Mesothelial cell of epicardium (in vitro differentiated cells): Measurements from ENCODE around the gene NFKBIL1. TPM values are rescaled to one million over a fixed set of nuclear protein-coding genes. Genes with fewer than 3 reads are reported as not detected.

Source experiments
- DNase-seq, 2 experiments: peaks; one replicate each; pipeline ENCODE4 v3.0.0; 2021; ENCODE audit warnings: low spot score in 2 of 2; ENCODE audit not compliant: unreplicated experiment in 2 of 2
- H3K27ac Mint-ChIP-seq: 2 replicates; pipeline ENCODE4 v1.8.0; 2021; ENCODE audit warnings: mixed read lengths
- H3K27me3 Mint-ChIP-seq: 2 replicates; pipeline ENCODE4 v1.8.0; 2021; ENCODE audit warnings: low read depth, mixed read lengths
- H3K36me3 Mint-ChIP-seq: 2 replicates; pipeline ENCODE4 v1.8.0; 2021; ENCODE audit warnings: mixed read lengths
- H3K4me1 Mint-ChIP-seq: 2 replicates; pipeline ENCODE4 v1.8.0; 2021; ENCODE audit warnings: mixed read lengths
- H3K4me3 Mint-ChIP-seq: 2 replicates; pipeline ENCODE4 v1.8.0; 2021; ENCODE audit warnings: mild to moderate bottlenecking, moderate library complexity, mixed read lengths
- H3K9me3 Mint-ChIP-seq: 2 replicates; pipeline ENCODE4 v1.8.0; 2021; ENCODE audit warnings: mixed read lengths
- total RNA-seq: library from RNA; stranded (reverse); gene quantifications from 3 replicates; pipeline ENCODE4 v1.2.1, GENCODE V29; 2021
- TF ChIP-seq, protein P1 (sequence below): fragments of 200-600 bp; sonication (generic); IDR thresholded peaks from one replicate; pipeline ENCODE4 v1.5.0; 2021; ENCODE audit warnings: antibody characterized with exemption; ENCODE audit not compliant: unreplicated experiment

NFKBIL1 gene
- total RNA-seq, 1 donor from 2014 or later, result 27.7 TPM

DNA sequence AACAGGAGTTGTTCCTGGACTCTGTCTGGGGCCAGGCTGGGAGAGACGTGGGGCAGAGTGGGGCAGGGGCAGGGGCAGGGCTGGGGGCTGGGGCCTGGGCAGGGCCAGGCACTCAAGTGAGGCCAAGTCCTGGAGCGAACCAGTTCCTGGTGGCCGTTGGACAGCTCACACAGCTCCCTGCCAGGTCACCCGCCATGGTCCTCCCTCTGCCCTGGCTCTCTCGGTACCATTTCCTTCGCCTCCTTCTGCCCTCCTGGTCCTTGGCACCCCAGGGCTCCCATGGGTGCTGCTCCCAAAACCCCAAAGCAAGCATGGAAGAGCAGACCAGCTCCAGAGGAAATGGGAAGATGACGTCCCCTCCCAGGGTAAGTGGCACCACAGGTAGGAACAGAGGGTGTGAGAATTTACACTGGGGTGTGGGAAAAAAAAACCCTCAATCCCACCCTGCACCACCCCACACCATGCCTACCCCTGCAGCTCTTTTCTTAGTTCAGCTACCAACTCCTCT lies 18.5 kb upstream of the NFKBIL1 start, which contains the start of gene MCCD1:
Gene MCCD1 (plus strand): TSS at position 142 of the 508 bp plus-strand sequence. CDS start 53 bp downstream, at position 195.
- Mint-ChIP-seq H3K36me3 (peaks cover 27% of the 10 kb centered on the region), H3K27ac (peak within 1 kb of the TSS; percentile 61), H3K27me3 (no peaks in the 10 kb centered on the region), H3K9me3 (no peaks in the 10 kb centered on the region), H3K4me1 (no peaks in the 10 kb centered on the region), H3K4me3 (no peak within 1 kb of the TSS)
- TF ChIP-seq, protein P1, sequence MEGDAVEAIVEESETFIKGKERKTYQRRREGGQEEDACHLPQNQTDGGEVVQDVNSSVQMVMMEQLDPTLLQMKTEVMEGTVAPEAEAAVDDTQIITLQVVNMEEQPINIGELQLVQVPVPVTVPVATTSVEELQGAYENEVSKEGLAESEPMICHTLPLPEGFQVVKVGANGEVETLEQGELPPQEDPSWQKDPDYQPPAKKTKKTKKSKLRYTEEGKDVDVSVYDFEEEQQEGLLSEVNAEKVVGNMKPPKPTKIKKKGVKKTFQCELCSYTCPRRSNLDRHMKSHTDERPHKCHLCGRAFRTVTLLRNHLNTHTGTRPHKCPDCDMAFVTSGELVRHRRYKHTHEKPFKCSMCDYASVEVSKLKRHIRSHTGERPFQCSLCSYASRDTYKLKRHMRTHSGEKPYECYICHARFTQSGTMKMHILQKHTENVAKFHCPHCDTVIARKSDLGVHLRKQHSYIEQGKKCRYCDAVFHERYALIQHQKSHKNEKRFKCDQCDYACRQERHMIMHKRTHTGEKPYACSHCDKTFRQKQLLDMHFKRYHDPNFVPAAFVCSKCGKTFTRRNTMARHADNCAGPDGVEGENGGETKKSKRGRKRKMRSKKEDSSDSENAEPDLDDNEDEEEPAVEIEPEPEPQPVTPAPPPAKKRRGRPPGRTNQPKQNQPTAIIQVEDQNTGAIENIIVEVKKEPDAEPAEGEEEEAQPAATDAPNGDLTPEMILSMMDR, result no peak
- no peak for DNase-seq

DNA sequence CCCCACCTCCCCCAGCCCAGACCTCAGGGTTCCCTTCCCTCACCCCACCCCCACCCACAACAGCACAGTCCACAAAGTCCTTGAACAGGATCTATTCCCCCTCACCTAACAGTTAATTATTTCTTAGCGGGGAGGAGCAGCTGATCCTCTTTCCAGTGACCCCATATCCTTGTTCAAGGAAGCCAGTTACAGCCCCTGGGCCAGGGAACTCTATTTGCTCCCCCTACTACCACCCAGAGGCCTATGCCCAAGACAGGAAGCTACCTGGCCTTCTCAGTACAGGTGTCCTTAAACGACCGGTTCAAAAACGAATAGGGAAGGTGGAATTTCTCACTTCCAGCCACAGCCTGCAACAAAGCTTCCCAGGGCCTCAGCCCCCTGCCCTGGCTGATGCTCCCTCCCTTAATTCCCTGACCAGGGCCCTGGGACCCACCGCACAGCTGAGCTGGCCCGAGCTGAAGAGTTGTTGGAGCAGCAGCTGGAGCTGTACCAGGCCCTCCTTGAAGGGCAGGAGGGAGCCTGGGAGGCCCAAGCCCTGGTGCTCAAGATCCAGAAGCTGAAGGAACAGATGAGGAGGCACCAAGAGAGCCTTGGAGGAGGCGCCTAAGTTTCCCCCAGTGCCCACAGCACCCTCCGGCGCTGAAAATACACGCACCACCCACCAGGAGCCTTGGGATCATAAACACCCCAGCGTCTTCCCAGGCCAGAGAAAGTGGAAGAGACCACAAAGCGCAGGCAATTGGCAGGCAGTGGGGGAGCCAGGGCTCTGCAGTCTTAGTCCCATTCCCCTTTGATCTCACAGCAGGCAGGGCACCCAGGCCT lies 17.9 kb upstream of the NFKBIL1 start:
- Mint-ChIP-seq H3K4me3 (no peak overlapping the region), H3K4me1 (no peaks in the 10 kb centered on the region), H3K9me3 (no peaks in the 10 kb centered on the region), H3K27me3 (no peaks in the 10 kb centered on the region), H3K36me3 (peaks cover 29% of the 10 kb centered on the region), H3K27ac (no peak overlapping the region)
- DNase-seq, result no peak
- TF ChIP-seq, protein P1, result no peak

DNA sequence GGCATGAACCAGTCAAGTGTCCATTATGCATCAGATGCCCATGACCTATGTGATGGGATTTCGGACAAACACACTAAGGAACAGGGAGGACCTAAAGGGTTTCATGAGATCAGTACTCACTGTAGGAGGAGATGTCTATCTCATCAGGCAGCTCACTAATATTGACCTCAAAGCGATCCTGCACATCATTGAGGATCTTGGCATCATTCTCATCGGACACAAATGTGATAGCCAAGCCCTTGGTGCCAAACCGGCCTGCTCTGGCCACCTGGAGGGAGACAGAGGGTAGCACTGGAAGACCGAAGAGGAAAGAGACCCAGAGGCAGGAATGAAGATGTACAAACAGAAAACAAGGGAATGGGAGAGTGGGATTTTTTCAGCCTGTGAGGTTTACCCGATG lies 16.7 kb upstream of the NFKBIL1 start:
- H3K9me3 Mint-ChIP-seq, result no peaks in the 10 kb centered on the region
- no peaks in the 10 kb centered on the region for H3K27me3 Mint-ChIP-seq
- no peak for DNase-seq
- peaks cover 37% of the 10 kb centered on the region for H3K36me3 Mint-ChIP-seq
- no peak overlapping the region for H3K27ac Mint-ChIP-seq
- no peaks in the 10 kb centered on the region for H3K4me1 Mint-ChIP-seq
- H3K4me3 Mint-ChIP-seq, result no peak overlapping the region
- TF ChIP-seq, protein P1, result no peak

DNA sequence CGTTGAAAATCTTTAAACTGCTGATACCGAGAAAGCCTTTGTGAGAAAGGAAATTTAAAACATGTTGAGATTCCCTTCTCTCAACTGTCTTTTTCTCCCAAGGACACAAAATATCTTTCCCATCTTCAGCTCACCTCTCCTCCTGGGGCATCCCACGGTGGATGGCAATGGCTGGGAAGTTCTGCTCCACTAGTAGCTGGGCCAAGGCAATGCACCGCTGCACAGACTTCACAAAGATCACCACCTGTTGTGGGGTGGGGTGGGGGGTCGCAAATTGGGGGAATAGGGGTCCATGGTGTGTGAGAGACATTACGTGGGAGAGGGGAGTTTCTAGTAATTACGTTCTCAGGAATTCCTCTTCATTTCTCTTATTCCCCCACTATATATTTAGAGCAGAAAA lies 16.2 kb upstream of the NFKBIL1 start:
- H3K27ac Mint-ChIP-seq, result no peak overlapping the region
- H3K4me3 Mint-ChIP-seq, result no peak overlapping the region
- H3K4me1 Mint-ChIP-seq, result no peaks in the 10 kb centered on the region
- TF ChIP-seq, protein P1, result no peak
- no peaks in the 10 kb centered on the region for H3K9me3 Mint-ChIP-seq
- no peaks in the 10 kb centered on the region for H3K27me3 Mint-ChIP-seq
- H3K36me3 Mint-ChIP-seq, result peaks cover 43% of the 10 kb centered on the region
- DNase-seq, result no peak

DNA sequence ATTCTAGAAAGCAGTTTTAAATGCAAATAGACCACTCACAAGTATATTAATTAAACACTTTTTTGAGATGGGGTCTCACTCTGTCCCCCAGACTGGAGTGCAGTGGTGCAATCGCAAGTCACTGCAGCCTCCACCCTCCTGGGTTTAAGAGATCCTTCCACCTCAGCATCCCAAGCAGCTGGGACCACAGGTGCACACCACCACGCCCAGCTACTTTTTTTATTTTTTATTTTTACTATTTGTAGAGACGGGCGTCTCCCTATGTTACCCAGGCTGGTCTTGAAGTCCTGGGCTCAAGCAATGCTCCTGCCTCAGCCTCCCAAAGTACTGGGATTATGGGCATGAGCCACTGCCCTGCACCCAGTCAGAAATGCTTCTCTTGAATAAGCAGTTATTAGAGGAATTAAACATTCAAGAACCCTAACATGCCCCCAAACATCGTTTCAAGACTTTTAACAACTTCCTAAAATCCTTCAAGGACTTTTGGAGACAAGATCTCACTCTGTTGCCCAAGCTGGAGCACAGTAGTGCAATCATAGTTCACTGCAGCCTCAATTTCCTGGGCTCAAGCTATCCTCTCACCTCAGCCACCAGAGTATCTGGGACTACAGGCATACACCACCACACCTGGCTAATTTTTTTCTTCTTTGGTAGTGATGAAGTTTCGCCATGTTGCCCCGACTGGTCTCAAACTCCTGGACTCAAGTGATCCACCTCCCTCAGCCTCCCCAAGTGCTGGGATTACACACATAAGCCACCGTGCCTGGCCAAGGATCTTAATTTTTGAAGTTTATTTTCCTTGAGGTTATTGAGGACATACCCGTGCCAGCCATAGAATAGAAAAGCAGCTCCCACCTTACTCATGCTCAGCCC lies 15.4 kb upstream of the NFKBIL1 start:
- Mint-ChIP-seq H3K27me3 (no peaks in the 10 kb centered on the region), H3K9me3 (no peaks in the 10 kb centered on the region), H3K4me1 (peaks cover 2% of the 10 kb centered on the region), H3K4me3 (no peak overlapping the region), H3K27ac (no peak overlapping the region), H3K36me3 (peaks cover 48% of the 10 kb centered on the region)
- TF ChIP-seq, protein P1, result no peak
- DNase-seq, result no peak
